Measurements from ENCODE around the gene FAM13A. TPM values are rescaled to one million over a fixed set of nuclear protein-coding genes. Genes with fewer than 3 reads are reported as not detected.
A peak's percentile ranks its signal among the peaks of the same experiment; 100 is the strongest.

Gene FAM13A
- total and polyA plus RNA-seq, 9 of the 15 experiments (the other 6 are each of a cell fraction or from before 2014, with no cell fraction given), result 11.3 to 23.3 (median 14.7) TPM

- POLR2A ChIA-PET, result no interaction called here
- Histone ChIP-seq H3K4me1 (replicated peaks in 1 of 2; ENCODE audit: control insufficient read depth in 2 of 2, insufficient read depth in 2 of 2, low read length in 2 of 2) (no peaks in the 10 kb centered on the region), H3K79me2 (ENCODE audit: control insufficient read depth, insufficient read depth, low read length) (peaks cover 44% of the 10 kb centered on the region), H4K20me1 (replicated peaks; ENCODE audit: control insufficient read depth, insufficient read depth, low read length) (no peaks in the 10 kb centered on the region), H3K27ac (ENCODE audit: extremely low read depth, low read depth, low read length) (no peak overlapping the region), H3K9me3 (replicated peaks; ENCODE audit: control insufficient read depth, insufficient read depth, low read depth, low read length) (peaks cover 6% of the 10 kb centered on the region), H3K4me2 (ENCODE audit: insufficient read depth, low read length) (no peak overlapping the region), H3K9me1 (ENCODE audit: control insufficient read depth, insufficient read depth, low read length) (no peaks in the 10 kb centered on the region), H3K36me3 (ENCODE audit: control insufficient read depth, insufficient read depth, low read length) (no peaks in the 10 kb centered on the region), H2AFZ (ENCODE audit: low read depth, low read length) (no peak overlapping the region), H3K9ac (ENCODE audit: insufficient read depth in 1 of 2, low read depth in 2 of 2, low read length in 2 of 2) (no peak overlapping the region), H3K27me3 (ENCODE audit: control insufficient read depth in 2 of 2, insufficient read depth in 2 of 2, low read length in 2 of 2) (no peaks in the 10 kb centered on the region), H3K4me3 (no peak overlapping the region)
- no TSS peak for BruUV-seq (replicated peaks)
- in situ Hi-C loops (cut with MboI), result no loop called here
- 100% methylated on average over 2 of the region's 2 CpGs for whole genome bisulfite sequencing (ENCODE audit: insufficient coverage, low coverage, missing lambda C conversion rate)
- DNase-seq (ENCODE audit: extremely low read depth in 1 of 4, low spot score in 3 of 4) (no peak), FAIRE-seq (no peak), ATAC-seq (no peak)
- CTCF ChIA-PET (ENCODE audit: low intra/inter-chr PET ratio), result no interaction called here
- no peak for TF ChIP-seq HBP1 (CRISPR knock-in tag; IDR thresholded peaks at IDR 0.05)
- TF ChIP-seq ZFP36 (IDR thresholded peaks at IDR 0.05; ENCODE audit: low read depth, low read length, partially characterized antibody), result peak; percentile 73
- 0 out of 2 replicates have a peak, but pooled peaks have one; percentile 24 for TF ChIP-seq CBX1 (IDR thresholded peaks at IDR 0.05; ENCODE audit: low read depth)
- TF ChIP-seq ZNF668 (CRISPR knock-in tag; IDR thresholded peaks at IDR 0.05), result no peak
- TF ChIP-seq LEF1 (IDR thresholded peaks at IDR 0.05), result no peak
- TF ChIP-seq CEBPZ (IDR thresholded peaks at IDR 0.05; ENCODE audit: borderline replicate concordance, low read depth, low read length), result 0 out of 2 replicates have a peak, but pooled peaks have one; percentile 7
- intact Hi-C loops (cut with micrococcal nuclease), result no loop called here
Observed at GRCh38 chr4:89036535-89036934, 20.4 kb downstream of the FAM13A start.

Data from K562 (cell line).